ENCODE data around the gene ATP9B. TPM values are rescaled to one million over a fixed set of nuclear protein-coding genes. Genes with fewer than 3 reads are reported as not detected.
A peak's percentile ranks its signal among the peaks of the same experiment; 100 is the strongest.

Gene ATP9B
- total RNA-seq, 2 donors from 2014 or later, result 69.5 to 72.4 TPM

DNA sequence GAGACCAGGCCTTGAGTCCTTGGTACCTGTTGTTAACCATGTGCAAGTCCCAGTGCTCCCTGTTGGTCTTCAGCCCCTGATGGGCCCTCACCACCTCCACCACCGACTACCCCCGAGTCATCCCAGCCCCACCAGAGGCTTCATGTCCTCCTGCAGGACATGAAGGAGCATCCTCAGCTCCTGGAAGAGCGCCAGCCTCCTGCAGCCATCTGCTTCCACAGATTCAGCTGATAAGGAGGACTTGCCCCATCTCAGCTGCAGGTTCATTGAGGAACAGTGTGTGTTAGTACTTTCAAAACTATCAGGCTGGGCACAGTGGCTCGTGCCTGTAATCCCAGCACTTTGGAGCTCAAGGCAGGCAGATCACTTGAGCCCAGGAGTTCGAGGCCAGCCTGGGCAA lies 151.9 kb downstream of the ATP9B start:
- no peaks in the 10 kb centered on the region for H3K9me3 ChIP-seq (ENCODE audit: control insufficient read depth, low read length, poor library complexity, severe bottlenecking)
- Mint-ChIP-seq H3K27me3 (no peaks in the 10 kb centered on the region), H3K4me1 (peaks cover 14% of the 10 kb centered on the region), H3K4me3 (no peak overlapping the region), H3K27ac (no peak overlapping the region), H3K36me3 (ENCODE audit: low read depth) (peaks cover 8% of the 10 kb centered on the region)
- ATAC-seq (no peak), DNase-seq (no peak)

DNA sequence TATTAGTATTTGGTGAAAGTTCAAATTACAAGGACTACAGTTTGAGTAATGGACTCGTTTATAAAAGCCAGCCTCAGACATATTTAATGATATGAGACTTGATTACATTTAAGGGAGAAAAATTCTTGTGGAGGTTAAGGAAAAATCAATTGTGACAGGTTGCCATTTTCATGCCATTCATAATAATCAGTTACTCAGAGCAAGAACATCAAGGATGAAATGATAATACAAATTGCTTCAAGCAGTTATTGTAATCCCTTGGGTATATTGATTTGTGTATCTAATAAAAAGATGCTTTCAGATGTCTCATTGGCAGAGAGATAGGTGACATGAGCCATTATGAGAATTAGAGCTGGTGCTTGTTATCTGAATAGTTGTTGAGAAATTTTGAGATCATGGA lies 153.6 kb downstream of the ATP9B start:
- Mint-ChIP-seq H3K4me1 (peaks cover 23% of the 10 kb centered on the region), H3K36me3 (ENCODE audit: low read depth) (peaks cover 8% of the 10 kb centered on the region), H3K27me3 (no peaks in the 10 kb centered on the region), H3K4me3 (no peak overlapping the region), H3K27ac (no peak overlapping the region)
- DNase-seq (no peak), ATAC-seq (no peak)
- no peaks in the 10 kb centered on the region for H3K9me3 ChIP-seq (ENCODE audit: control insufficient read depth, low read length, poor library complexity, severe bottlenecking)

DNA sequence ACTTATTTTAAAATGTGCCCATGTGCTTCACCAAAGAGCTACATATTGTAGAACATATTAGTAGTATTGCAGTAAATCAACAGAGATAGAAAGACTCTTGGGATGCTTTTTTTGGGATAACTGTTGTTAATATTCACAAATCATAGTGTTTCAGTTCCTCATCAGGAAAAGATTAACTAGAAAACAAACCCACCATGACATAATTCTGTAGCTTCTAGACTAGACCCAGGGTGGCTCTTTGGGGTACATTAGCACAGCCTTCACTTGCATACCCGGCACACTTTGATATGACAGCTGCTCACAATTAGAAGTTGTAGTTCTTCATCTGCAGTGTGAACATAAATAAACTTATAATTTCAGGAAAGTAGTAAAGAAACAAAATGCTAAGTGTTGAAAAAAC lies 154.2 kb downstream of the ATP9B start:
- H3K9me3 ChIP-seq (ENCODE audit: control insufficient read depth, low read length, poor library complexity, severe bottlenecking), result no peaks in the 10 kb centered on the region
- Mint-ChIP-seq H3K4me1 (peaks cover 25% of the 10 kb centered on the region), H3K36me3 (ENCODE audit: low read depth) (peaks cover 5% of the 10 kb centered on the region), H3K27me3 (no peaks in the 10 kb centered on the region), H3K27ac (no peak overlapping the region), H3K4me3 (no peak overlapping the region)
- ATAC-seq (no peak), DNase-seq (no peak)

DNA sequence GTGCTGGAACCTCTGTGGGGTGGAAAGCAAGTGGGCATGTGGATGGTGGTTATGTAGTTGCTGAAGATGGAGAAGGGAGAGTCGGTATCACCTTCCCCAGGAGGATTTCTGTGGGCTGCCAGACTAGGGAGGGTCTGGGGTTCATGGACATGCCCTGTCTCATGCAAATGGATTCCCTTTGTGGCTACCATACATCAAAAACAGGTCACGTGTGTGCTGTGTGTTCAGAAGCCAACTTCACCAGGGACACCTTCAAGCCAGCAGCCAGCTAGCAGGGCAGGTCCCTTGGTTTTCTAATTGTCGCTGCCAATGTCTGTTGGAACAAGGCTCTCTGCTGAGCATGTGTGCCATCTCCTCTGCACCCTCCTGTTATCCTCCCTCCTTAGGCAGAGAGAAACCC lies 155.2 kb downstream of the ATP9B start:
- Mint-ChIP-seq H3K27me3 (no peaks in the 10 kb centered on the region), H3K4me1 (peaks cover 20% of the 10 kb centered on the region), H3K27ac (no peak overlapping the region), H3K4me3 (no peak overlapping the region), H3K36me3 (ENCODE audit: low read depth) (peaks cover 2% of the 10 kb centered on the region)
- no peak for DNase-seq
- no peaks in the 10 kb centered on the region for H3K9me3 ChIP-seq (ENCODE audit: control insufficient read depth, low read length, poor library complexity, severe bottlenecking)
- no peak for ATAC-seq

DNA sequence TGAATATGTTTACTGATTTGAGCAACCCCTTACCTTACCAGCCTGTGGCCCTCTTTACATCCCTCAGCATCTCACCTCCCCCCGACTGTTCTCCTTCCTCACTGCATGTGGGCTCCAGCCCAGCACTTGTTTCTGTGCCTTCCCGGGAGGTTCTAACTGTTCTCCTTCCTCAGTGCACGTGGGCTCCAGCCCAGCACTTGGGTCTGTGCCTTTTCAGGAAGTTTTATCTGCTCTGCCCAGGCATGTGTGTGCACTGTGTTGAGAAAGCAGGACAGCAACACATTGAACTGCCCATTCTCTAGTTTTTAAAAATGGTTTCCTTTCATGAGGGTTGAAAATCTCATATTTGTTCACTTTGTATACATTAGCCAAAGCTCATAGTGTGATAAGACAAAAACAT lies 158.4 kb downstream of the ATP9B start:
- ATAC-seq (no peak), DNase-seq (no peak)
- H3K4me1 Mint-ChIP-seq, result peaks cover 20% of the 10 kb centered on the region
- H3K36me3 Mint-ChIP-seq (ENCODE audit: low read depth), result peaks cover 2% of the 10 kb centered on the region
- no peaks in the 10 kb centered on the region for H3K27me3 Mint-ChIP-seq
- no peak overlapping the region for H3K27ac Mint-ChIP-seq
- no peaks in the 10 kb centered on the region for H3K9me3 ChIP-seq (ENCODE audit: control insufficient read depth, low read length, poor library complexity, severe bottlenecking)
- no peak overlapping the region for H3K4me3 Mint-ChIP-seq

DNA sequence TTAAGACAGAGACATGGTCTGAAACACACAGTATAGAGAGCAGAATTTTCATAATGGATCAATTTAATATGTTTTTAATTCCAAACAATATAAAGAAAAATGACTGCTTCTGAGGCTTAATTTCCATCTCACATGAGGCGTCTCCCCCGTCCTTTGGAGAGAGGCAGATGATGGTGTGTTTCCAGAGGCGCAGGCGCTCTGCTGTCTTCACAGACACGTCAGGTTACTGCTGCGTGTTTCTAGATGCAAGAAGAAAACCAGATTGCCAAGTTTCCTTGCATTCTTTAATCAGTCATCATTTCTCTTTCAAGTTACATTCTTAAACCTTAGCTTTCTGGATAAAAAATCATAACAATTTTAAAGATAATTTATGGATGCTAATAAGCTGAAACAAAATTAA lies 160.2 kb downstream of the ATP9B start:
- Mint-ChIP-seq H3K27me3 (no peaks in the 10 kb centered on the region), H3K4me1 (peaks cover 22% of the 10 kb centered on the region), H3K4me3 (no peak overlapping the region), H3K27ac (no peak overlapping the region), H3K36me3 (ENCODE audit: low read depth) (peaks cover 2% of the 10 kb centered on the region)
- DNase-seq (no peak), ATAC-seq (no peak)
- H3K9me3 ChIP-seq (ENCODE audit: control insufficient read depth, low read length, poor library complexity, severe bottlenecking), result no peaks in the 10 kb centered on the region

DNA sequence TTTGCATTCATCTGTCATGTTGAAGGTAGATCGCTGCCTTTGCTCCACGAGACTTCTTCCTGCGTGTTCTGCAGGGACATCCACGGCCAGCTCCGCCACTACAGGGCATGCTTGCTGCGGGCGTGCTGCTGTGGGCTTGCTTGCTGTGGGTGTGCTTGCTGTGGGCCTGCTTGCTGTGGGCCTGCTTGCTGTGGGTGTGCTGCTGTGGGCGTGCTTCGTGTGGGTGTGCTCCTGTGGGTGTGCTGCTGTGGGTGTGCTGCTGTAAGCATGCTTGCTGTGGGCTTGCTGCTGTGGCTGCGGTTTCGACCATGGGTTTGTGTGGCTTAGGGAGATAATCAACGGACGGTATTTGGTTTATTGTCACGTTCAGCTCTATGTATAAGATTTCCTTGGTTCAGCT lies 165.2 kb downstream of the ATP9B start:
- Mint-ChIP-seq H3K27ac (no peak overlapping the region), H3K36me3 (ENCODE audit: low read depth) (no peaks in the 10 kb centered on the region), H3K27me3 (no peaks in the 10 kb centered on the region), H3K4me3 (no peak overlapping the region), H3K4me1 (peaks cover 11% of the 10 kb centered on the region)
- DNase-seq (no peak), ATAC-seq (no peak)
- H3K9me3 ChIP-seq (ENCODE audit: control insufficient read depth, low read length, poor library complexity, severe bottlenecking), result no peaks in the 10 kb centered on the region

DNA sequence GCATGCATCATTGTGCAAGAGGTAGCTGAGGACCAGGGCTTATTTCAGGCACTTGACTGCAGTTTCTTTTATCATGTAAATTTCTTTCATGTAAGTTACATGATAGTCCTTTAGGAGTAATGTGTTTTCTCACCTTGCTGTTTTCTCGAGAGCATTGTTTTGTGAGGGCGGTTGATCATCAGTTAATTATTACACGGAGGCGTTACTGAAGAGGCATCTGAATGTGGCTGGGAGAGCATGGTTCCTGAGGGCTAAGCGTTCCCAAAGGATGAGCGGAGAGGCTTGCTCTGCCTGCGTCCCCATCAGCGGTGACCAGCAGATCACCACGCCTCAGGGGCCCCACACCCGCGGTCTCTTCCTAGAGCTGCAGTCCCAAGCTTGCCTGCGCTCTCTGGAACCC lies 170.4 kb downstream of the ATP9B start:
- H3K9me3 ChIP-seq (ENCODE audit: control insufficient read depth, low read length, poor library complexity, severe bottlenecking), result no peaks in the 10 kb centered on the region
- no peaks in the 10 kb centered on the region for H3K36me3 Mint-ChIP-seq (ENCODE audit: low read depth)
- H3K27me3 Mint-ChIP-seq, result no peaks in the 10 kb centered on the region
- H3K4me3 Mint-ChIP-seq, result no peak overlapping the region
- DNase-seq (no peak), ATAC-seq (no peak)
- H3K4me1 Mint-ChIP-seq, result peaks cover 5% of the 10 kb centered on the region
- no peak overlapping the region for H3K27ac Mint-ChIP-seq

DNA sequence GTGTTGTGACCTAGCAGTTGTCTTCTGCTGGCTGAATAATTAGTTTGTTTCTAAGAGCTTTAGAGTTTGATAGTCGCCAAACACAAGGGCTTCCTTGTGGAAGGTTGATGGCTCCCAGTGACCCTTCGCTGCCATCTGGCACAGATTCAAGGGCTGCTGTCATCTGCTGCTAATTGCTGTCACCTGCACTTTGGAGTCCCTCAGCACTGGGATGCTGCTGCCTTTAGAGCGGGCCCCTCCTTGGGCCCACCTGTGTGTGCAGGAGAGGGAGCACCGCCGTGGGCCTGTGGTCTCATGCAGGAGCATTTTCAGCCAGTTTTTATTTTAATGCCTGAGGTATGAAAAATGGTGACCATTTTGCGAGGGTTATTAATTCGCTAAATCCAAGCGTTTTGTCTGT lies 172.6 kb downstream of the ATP9B start:
- no peaks in the 10 kb centered on the region for H3K36me3 Mint-ChIP-seq (ENCODE audit: low read depth)
- H3K9me3 ChIP-seq (ENCODE audit: control insufficient read depth, low read length, poor library complexity, severe bottlenecking), result no peaks in the 10 kb centered on the region
- DNase-seq (no peak), ATAC-seq (no peak)
- peaks cover 7% of the 10 kb centered on the region for H3K4me1 Mint-ChIP-seq
- no peak overlapping the region for H3K4me3 Mint-ChIP-seq
- H3K27ac Mint-ChIP-seq, result no peak overlapping the region
- H3K27me3 Mint-ChIP-seq, result no peaks in the 10 kb centered on the region

DNA sequence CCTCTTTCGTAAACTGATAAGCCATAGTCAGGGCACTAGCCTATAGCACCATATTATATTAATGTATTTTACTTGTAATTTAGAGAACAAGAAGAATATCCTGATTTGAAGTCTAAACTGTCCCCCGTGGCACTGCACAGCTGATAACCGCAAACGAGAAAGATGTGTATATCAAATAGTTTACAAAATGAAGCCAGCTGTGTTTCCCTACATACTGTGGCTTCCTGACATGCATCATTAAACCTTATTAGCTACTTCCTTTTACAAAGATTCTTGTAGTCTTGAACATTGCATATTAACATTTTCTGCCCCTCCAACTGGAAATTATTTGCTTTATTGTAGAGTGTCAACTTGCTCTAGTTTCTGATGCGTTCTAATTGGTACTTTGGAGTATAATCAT lies 173.1 kb downstream of the ATP9B start:
- no peak overlapping the region for H3K27ac Mint-ChIP-seq
- no peak overlapping the region for H3K4me3 Mint-ChIP-seq
- H3K4me1 Mint-ChIP-seq, result peaks cover 7% of the 10 kb centered on the region
- no peaks in the 10 kb centered on the region for H3K9me3 ChIP-seq (ENCODE audit: control insufficient read depth, low read length, poor library complexity, severe bottlenecking)
- no peak for ATAC-seq
- no peak for DNase-seq
- no peaks in the 10 kb centered on the region for H3K36me3 Mint-ChIP-seq (ENCODE audit: low read depth)
- H3K27me3 Mint-ChIP-seq, result no peaks in the 10 kb centered on the region

DNA sequence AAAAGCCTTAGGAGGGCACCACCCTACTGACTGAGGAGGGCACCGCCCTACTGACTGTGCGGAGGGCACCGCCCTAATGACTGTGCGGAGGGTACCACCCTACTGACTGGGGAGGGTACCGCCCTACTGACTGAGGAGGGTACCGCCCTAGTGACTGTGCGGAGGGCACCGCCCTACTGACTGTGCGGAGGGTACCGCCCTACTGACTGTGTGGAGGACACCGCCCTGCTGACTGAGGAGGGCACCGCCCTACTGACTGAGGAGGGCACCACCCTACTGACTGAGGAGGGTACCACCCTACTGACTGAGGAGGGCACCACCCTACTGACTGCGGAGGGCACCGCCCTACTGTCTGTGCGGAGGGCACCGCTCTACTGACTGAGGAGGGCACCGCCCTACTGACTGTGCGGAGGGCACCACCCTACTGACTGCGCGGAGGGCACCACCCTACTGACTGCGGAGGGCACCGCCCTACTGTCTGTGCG lies 176.4 kb downstream of the ATP9B start:
- peak; percentile 27 for ATAC-seq
- no peaks in the 10 kb centered on the region for H3K9me3 ChIP-seq (ENCODE audit: control insufficient read depth, low read length, poor library complexity, severe bottlenecking)
- Mint-ChIP-seq H3K36me3 (ENCODE audit: low read depth) (no peaks in the 10 kb centered on the region), H3K4me1 (peaks cover 7% of the 10 kb centered on the region), H3K27ac (no peak overlapping the region), H3K27me3 (no peaks in the 10 kb centered on the region), H3K4me3 (no peak overlapping the region)
- DNase-seq, result peak; percentile 45 to 66 (median 64)

DNA sequence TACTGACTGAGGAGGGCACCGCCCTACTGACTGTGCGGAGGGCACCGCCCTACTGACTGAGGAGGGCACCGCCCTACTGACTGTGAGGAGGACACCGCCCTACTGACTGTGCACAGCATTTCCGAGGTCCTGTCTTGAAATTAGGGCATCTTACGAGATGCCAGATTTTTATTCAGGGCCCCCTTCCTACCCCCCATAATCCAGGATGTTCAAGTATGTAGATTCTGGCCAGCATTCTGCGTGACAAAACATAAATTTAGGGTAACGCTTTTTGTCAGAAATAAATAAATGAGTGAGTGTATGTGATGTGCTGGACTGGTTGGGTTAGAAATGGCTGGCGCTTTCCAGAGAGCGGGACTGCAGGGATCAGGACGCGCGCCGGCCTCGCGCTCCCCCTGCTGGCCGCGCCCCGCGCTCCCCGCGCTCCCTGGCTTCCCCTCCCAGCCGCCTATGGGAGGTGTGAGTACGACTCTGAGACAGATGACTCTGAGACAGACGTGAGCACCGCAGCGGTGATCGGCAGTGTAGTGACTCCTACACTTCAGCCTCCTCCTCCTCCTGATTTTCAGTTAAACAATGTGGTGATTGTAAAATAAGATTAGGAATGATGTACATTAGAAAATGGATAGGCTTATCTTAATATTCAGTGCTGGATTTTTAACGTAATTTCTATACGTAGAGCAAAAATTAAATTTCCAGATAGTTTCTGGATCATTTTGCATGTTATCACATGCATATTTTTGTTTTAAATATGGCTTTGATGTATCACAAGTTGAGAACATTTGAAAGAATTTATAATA lies 177.3 kb downstream of the ATP9B start:
- Mint-ChIP-seq H3K36me3 (ENCODE audit: low read depth) (no peaks in the 10 kb centered on the region), H3K4me1 (peaks cover 9% of the 10 kb centered on the region), H3K4me3 (peak overlapping the region; percentile 77), H3K27ac (peak overlapping the region; percentile 78), H3K27me3 (no peaks in the 10 kb centered on the region)
- peak; percentile 91 for ATAC-seq
- H3K9me3 ChIP-seq (ENCODE audit: control insufficient read depth, low read length, poor library complexity, severe bottlenecking), result no peaks in the 10 kb centered on the region
- DNase-seq, result peak; percentile 66 to 74 (median 69)

DNA sequence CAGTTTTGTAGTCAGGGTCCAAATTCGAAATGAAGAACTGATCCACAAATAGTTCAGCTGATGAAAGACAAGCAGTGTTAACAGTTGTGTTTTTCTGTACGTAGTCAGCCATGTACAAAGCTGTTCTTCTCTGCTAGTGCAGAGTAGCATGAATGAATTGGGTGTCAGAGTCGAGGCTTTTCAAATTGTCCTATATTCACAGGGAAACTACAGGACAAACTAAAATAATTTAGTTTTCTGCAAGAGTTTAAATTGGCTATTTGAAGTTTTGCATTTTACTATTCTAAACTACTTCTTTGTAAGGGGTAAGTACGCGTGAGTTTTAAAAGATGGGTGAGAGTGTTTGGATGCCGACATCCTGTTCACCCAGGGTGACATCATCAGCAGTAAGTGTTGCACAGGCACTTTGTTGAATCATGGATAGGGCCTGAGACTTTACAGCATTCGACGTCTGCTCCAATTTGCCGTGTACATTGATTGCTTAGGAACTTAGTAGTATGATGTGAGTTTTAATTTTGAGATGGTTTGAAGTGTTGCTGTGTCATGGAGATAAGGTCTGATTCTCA lies 179.4 kb downstream of the ATP9B start:
- H3K36me3 Mint-ChIP-seq (ENCODE audit: low read depth), result no peaks in the 10 kb centered on the region
- H3K27ac Mint-ChIP-seq, result no peak overlapping the region
- ATAC-seq, result no peak
- DNase-seq, result no peak
- H3K9me3 ChIP-seq (ENCODE audit: control insufficient read depth, low read length, poor library complexity, severe bottlenecking), result no peaks in the 10 kb centered on the region
- no peak overlapping the region for H3K4me3 Mint-ChIP-seq
- H3K4me1 Mint-ChIP-seq, result peaks cover 9% of the 10 kb centered on the region
- H3K27me3 Mint-ChIP-seq, result no peaks in the 10 kb centered on the region
